ENCODE data around the gene KLHL1. TPM values are rescaled to one million over a fixed set of nuclear protein-coding genes. Genes with fewer than 3 reads are reported as not detected.

KLHL1 gene
- total and polyA plus RNA-seq, 10 donors, result 0.02 TPM; not detected in 9

- H3K9me3 ChIP-seq, result peaks cover 0 to 3% (median 0%) of the 10 kb centered on the region in 8 donors
- H3K27ac ChIP-seq, result no peak overlapping the region
- no peaks in the 10 kb centered on the region for H3K36me3 ChIP-seq
- no peaks in the 10 kb centered on the region for H3K4me1 ChIP-seq
- no peak overlapping the region for H3K4me3 ChIP-seq
- WGBS, 5 donors, result 90 to 94% (median 90%) methylated on average over 4 of the region's 4 CpGs
- intact Hi-C loops (cut with DNase I; ENCODE audit: low total_unique reads), result no loop called here
- no peaks in the 10 kb centered on the region for H3K27me3 ChIP-seq (replicated peaks in 1 of 7)
- no peak for DNase-seq
- TF ChIP-seq POLR2AphosphoS5 (IDR thresholded peaks at IDR 0.05), result no peak
- TF ChIP-seq, protein P1, sequence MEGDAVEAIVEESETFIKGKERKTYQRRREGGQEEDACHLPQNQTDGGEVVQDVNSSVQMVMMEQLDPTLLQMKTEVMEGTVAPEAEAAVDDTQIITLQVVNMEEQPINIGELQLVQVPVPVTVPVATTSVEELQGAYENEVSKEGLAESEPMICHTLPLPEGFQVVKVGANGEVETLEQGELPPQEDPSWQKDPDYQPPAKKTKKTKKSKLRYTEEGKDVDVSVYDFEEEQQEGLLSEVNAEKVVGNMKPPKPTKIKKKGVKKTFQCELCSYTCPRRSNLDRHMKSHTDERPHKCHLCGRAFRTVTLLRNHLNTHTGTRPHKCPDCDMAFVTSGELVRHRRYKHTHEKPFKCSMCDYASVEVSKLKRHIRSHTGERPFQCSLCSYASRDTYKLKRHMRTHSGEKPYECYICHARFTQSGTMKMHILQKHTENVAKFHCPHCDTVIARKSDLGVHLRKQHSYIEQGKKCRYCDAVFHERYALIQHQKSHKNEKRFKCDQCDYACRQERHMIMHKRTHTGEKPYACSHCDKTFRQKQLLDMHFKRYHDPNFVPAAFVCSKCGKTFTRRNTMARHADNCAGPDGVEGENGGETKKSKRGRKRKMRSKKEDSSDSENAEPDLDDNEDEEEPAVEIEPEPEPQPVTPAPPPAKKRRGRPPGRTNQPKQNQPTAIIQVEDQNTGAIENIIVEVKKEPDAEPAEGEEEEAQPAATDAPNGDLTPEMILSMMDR (IDR thresholded peaks at IDR 0.05 in 8 of 11, conservative IDR thresholded peaks at IDR 0.05 in 3 of 11), result no peak
- no peak for TF ChIP-seq POLR2A (IDR thresholded peaks at IDR 0.05)
These were observed 111.2 kb downstream of the KLHL1 start for GRCh38 chr13:69997061-69997460.

GRCh38 chr13:69980799-69981198, 127.5 kb downstream of the KLHL1 start:
- H3K27me3 ChIP-seq (replicated peaks in 1 of 7), result no peaks in the 10 kb centered on the region
- no peak for DNase-seq
- no peaks in the 10 kb centered on the region for H3K36me3 ChIP-seq
- H3K4me3 ChIP-seq, result no peak overlapping the region
- no peaks in the 10 kb centered on the region for H3K4me1 ChIP-seq
- H3K9me3 ChIP-seq, result peaks cover 0 to 11% (median 0%) of the 10 kb centered on the region in 8 donors
- TF ChIP-seq POLR2A (IDR thresholded peaks at IDR 0.05), result no peak
- TF ChIP-seq POLR2AphosphoS5 (IDR thresholded peaks at IDR 0.05), result no peak
- TF ChIP-seq, protein P1 (IDR thresholded peaks at IDR 0.05 in 8 of 11, conservative IDR thresholded peaks at IDR 0.05 in 3 of 11), result no peak
- intact Hi-C loops (cut with DNase I; ENCODE audit: low total_unique reads), result no loop called here
- H3K27ac ChIP-seq, result no peak overlapping the region

GRCh38 chr13:69975496-69975895, 132.8 kb downstream of the KLHL1 start:
- Histone ChIP-seq H3K27ac (no peak overlapping the region), H3K9me3 (no peaks in the 10 kb centered on the region), H3K36me3 (no peaks in the 10 kb centered on the region), H3K4me3 (no peak overlapping the region), H3K4me1 (no peaks in the 10 kb centered on the region), H3K27me3 (replicated peaks in 1 of 7) (no peaks in the 10 kb centered on the region)
- WGBS, 5 donors, result 82 to 92% (median 89%) methylated on average over 2 of the region's 2 CpGs
- DNase-seq, result no peak
- TF ChIP-seq POLR2A (IDR thresholded peaks at IDR 0.05) (no peak), POLR2AphosphoS5 (IDR thresholded peaks at IDR 0.05) (no peak)
- TF ChIP-seq, protein P1 (IDR thresholded peaks at IDR 0.05 in 8 of 11, conservative IDR thresholded peaks at IDR 0.05 in 3 of 11), result no peak
- intact Hi-C loops (cut with DNase I; ENCODE audit: low total_unique reads), result no loop called here

DNA sequence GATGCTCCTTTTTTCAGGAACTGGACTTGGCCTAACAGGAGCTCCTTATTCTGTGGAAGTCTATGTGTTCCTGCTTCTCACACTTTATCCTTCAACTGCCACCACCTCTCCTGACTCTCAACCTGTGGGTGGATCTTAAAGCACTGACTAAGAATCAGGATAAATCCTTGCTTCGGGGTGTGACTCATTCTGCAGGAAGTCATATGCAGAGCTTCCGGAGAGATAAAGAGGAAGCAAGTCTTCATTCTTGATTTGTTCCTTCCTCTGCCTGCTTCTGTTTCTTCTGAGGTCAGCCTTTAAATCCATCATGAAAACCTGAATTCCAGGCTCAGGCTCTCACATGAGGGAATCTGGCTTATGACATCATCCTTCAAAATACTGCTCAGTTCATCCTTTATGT, 137.7 kb downstream of the KLHL1 start:
- Histone ChIP-seq H3K27ac (no peak overlapping the region), H3K4me1 (no peaks in the 10 kb centered on the region), H3K9me3 (peaks cover 0 to 17% (median 4%) of the 10 kb centered on the region in 8 donors), H3K4me3 (no peak overlapping the region), H3K36me3 (no peaks in the 10 kb centered on the region), H3K27me3 (replicated peaks in 1 of 7) (no peaks in the 10 kb centered on the region)
- WGBS, 5 donors, result 6 to 11% (median 9%) methylated on average over 2 of the region's 2 CpGs
- no peak for DNase-seq
- intact Hi-C loops (cut with DNase I; ENCODE audit: low total_unique reads), result no loop called here
- TF ChIP-seq POLR2A (IDR thresholded peaks at IDR 0.05), result no peak
- TF ChIP-seq, protein P1 (IDR thresholded peaks at IDR 0.05 in 8 of 11, conservative IDR thresholded peaks at IDR 0.05 in 3 of 11), result no peak

All from spleen (tissue), 11 donors.